Naive B cell (primary cell): ENCODE data around the gene DACH1. TPM values are rescaled to one million over a fixed set of nuclear protein-coding genes. Genes with fewer than 3 reads are reported as not detected.
"Not testable (repeated sequence)": the region's sequence is repeated elsewhere in the genome, so short reads cannot be mapped to it uniquely, and the experiment has no call there.

Experiments used
- ATAC-seq, 2 donors: fragments of 150-1000 bp; cut with Tn5 transposase; 2 replicates each; pipeline ENCODE4 v1.10.0; 2021; ENCODE audit warnings: low read depth in 2 of 2, mild to moderate bottlenecking in 2 of 2, moderate library complexity in 2 of 2
- DNase-seq: peaks from one replicate; pipeline ENCODE4 v3.0.0; 2022
- H3K27ac Mint-ChIP-seq, 6 donors: one replicate each; pipeline ENCODE4 v1.8.0; 2020 to 2022; ENCODE audit warnings: mild to moderate bottlenecking in 6 of 6, mixed read lengths in 6 of 6, moderate library complexity in 5 of 6, inconsistent platforms in 2 of 6
- H3K27me3 Mint-ChIP-seq, 3 donors: one replicate each; pipeline ENCODE4 v1.8.0; 2021 to 2022; ENCODE audit warnings: mixed read lengths in 3 of 3, mild to moderate bottlenecking in 1 of 3
- H3K36me3 Mint-ChIP-seq, 2 donors: one replicate each; pipeline ENCODE4 v1.8.0; 2020 to 2022; ENCODE audit warnings: mixed read lengths in 2 of 2, inconsistent platforms in 1 of 2, mild to moderate bottlenecking in 1 of 2
- H3K4me1 Mint-ChIP-seq, 3 donors: one replicate each; pipeline ENCODE4 v1.8.0; 2020 to 2022; ENCODE audit warnings: mixed read lengths in 3 of 3, inconsistent platforms in 1 of 3, mild to moderate bottlenecking in 1 of 3, moderate library complexity in 1 of 3
- H3K4me3 Mint-ChIP-seq, 8 donors: one replicate each; pipeline ENCODE4 v1.8.0; 2020 to 2022; ENCODE audit warnings: mild to moderate bottlenecking in 8 of 8, mixed read lengths in 8 of 8, moderate library complexity in 8 of 8, inconsistent platforms in 2 of 8
- H3K9me3 Mint-ChIP-seq, 7 donors: one replicate each; pipeline ENCODE4 v1.8.0; 2020 to 2022; ENCODE audit warnings: mixed read lengths in 7 of 7, mild to moderate bottlenecking in 5 of 7, inconsistent platforms in 2 of 7, moderate library complexity in 1 of 7
- polyA plus RNA-seq, 6 donors: library from polyadenylated mRNA; unstranded; fragments of 300-500 nt; fragmentation: Illumina TruSeq; gene quantifications; one replicate each; pipeline ENCODE4 v1.2.3, GENCODE V29; 2021; ENCODE audit warnings: low read depth in 6 of 6

DACH1 gene
- polyA plus RNA-seq, 6 donors from 2014 or later, result not detected

DNA sequence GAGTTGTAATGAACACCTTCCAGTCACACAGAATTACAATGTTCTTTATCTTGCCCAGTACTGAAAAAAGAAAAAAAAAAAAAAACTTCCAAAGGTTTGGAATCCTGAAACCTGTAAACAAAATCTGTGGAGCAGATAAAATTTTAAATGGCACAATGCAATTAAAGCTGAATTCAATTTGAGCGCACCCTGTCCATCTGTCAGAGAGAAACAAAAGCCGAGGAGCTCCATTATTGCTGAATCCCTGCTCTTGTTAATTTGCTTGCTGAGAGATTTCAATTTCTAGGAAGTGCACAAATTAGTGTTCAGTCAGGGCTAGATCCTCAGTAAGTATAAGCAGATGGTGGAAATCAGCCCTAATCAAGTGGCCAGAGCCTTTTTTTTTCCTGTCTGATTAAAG lies 65.2 kb downstream of the DACH1 start:
- no peaks in the 10 kb centered on the region for H3K36me3 Mint-ChIP-seq
- H3K4me1 Mint-ChIP-seq, result no peaks in the 10 kb centered on the region
- ATAC-seq (no peak), DNase-seq (no peak)
- no peaks in the 10 kb centered on the region for H3K27me3 Mint-ChIP-seq
- H3K9me3 Mint-ChIP-seq, result peaks cover 0 to 4% (median 0%) of the 10 kb centered on the region in 7 donors
- H3K27ac Mint-ChIP-seq, result no peak overlapping the region
- H3K4me3 Mint-ChIP-seq, result no peak overlapping the region

DNA sequence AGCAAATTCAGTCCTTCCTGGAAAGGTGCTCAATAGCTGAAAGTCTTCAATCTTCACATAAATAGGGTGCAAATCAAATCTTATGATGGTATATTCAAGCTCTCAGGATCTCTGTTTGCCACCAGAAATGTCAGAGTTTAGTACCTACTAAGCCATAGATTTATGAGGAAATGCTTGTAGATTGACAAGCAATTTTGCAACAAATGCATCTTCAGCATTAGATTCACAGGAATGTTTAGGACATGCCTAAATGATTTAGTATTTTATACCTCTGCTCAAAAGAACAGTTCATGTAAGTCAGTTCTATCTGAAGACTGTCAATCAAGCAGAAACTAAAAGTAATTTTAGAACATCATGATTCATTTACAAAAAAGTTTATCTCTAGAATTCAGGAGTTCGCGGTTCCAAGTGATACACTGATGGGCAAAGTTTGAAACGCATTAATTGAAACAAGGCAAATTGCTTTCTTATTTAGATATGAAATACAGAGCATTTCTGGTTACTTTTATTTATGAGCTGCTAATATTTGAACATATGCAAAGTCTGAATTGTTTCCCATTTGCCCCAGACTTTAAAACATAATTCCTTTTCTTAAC lies 65.7 kb downstream of the DACH1 start:
- Mint-ChIP-seq H3K4me1 (no peaks in the 10 kb centered on the region), H3K36me3 (no peaks in the 10 kb centered on the region), H3K27ac (no peak overlapping the region), H3K9me3 (peaks cover 0 to 4% (median 0%) of the 10 kb centered on the region in 7 donors), H3K4me3 (no peak overlapping the region), H3K27me3 (no peaks in the 10 kb centered on the region)
- DNase-seq (no peak), ATAC-seq (no peak)

DNA sequence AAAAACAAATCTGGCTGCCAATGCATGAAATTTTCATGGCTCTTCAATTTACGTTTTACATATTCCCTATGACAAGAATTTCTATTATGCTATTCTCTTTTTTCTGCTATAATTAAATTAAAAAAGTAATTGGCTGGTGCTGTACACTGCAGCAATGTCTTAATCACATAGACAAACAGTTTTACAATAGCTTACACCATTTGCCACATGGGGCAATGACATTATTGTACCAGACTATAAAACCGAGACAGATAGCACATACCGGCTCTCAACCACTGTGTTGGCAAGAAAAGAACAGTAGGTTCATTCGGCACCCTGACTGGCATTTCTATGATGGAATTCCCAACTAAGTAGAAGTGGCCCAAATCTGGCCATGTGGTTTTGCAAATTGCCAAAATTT lies 67.7 kb downstream of the DACH1 start:
- DNase-seq, result no peak
- H3K36me3 Mint-ChIP-seq, result no peaks in the 10 kb centered on the region
- no peak overlapping the region for H3K27ac Mint-ChIP-seq
- H3K9me3 Mint-ChIP-seq, result no peaks in the 10 kb centered on the region
- no peaks in the 10 kb centered on the region for H3K27me3 Mint-ChIP-seq
- no peak for ATAC-seq
- H3K4me1 Mint-ChIP-seq, result no peaks in the 10 kb centered on the region
- H3K4me3 Mint-ChIP-seq, result no peak overlapping the region

DNA sequence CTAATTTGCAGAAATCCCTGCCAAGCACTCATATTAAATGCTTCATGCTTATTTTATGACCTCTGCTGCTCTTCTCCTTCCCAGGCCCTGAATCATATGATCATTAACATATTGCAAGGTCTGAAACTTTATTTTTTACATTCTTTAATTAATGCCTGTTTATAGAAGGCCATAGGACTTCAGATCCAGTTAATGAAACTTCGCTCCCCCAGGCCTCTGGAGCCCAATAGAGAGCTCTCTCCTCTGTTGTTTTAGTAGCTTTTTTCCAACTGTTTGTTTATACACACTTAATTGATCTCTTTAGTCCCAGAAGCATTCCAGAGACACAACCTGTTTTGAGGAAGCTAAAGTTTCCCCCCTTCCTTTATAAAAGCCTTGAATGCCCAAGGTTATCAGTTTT lies 68.3 kb downstream of the DACH1 start:
- no peaks in the 10 kb centered on the region for H3K9me3 Mint-ChIP-seq
- no peak overlapping the region for H3K4me3 Mint-ChIP-seq
- DNase-seq (no peak), ATAC-seq (no peak)
- no peak overlapping the region for H3K27ac Mint-ChIP-seq
- no peaks in the 10 kb centered on the region for H3K27me3 Mint-ChIP-seq
- H3K4me1 Mint-ChIP-seq, result no peaks in the 10 kb centered on the region
- no peaks in the 10 kb centered on the region for H3K36me3 Mint-ChIP-seq

DNA sequence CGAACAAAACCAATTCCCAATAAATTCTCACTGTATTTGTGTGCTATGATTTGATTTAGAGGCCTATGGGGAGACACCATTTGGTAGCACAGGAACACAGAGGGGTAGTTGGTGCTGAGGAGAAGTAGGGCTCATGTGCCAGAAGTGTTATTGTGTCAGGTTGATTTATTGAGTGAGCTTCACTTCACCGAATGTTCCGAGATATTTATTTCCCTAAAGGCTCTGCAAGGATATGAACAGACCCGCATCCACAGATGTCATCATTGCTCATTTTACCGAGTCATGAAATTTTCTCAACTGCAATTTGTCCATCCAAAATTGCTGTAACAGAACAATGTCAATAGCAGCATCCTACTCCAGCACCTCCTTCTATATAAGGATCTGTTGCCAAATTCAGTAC lies 69.5 kb downstream of the DACH1 start:
- H3K27me3 Mint-ChIP-seq, result no peaks in the 10 kb centered on the region
- no peak for DNase-seq
- no peak overlapping the region for H3K4me3 Mint-ChIP-seq
- no peaks in the 10 kb centered on the region for H3K36me3 Mint-ChIP-seq
- no peaks in the 10 kb centered on the region for H3K4me1 Mint-ChIP-seq
- no peak for ATAC-seq
- H3K9me3 Mint-ChIP-seq, result no peaks in the 10 kb centered on the region
- H3K27ac Mint-ChIP-seq, result no peak overlapping the region

DNA sequence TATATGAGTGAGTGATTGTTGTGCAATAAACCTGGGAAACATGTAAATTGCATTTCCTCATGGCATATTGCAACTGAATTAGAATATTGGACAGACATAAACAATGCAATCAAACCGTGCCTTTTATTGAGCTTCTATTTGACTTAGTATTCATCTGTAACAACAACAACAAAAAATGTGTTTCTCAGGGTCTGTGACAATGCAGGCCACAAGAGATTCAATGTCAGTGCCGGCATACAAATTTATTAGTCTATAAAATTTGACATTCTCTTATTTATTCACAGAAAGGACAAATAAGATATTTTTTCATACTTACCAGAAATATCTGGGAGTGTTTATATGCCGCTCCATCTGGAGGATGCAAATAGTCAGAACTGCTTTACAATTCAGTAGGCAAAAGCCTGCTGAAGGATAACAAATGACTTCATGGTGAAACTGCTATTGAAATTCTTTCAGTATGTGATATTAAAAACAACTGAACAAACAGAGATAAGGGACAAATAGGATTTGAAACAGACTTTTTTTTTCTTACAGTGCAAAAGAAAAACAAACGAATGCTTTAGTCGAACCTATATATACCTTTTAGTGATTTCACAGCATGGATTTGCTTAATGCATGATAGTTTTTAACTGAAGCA lies 77.2 kb downstream of the DACH1 start:
- DNase-seq, result no peak
- H3K36me3 Mint-ChIP-seq, result no peaks in the 10 kb centered on the region
- H3K4me3 Mint-ChIP-seq, result no peak overlapping the region
- H3K27ac Mint-ChIP-seq, result no peak overlapping the region
- ATAC-seq, result no peak
- no peaks in the 10 kb centered on the region for H3K27me3 Mint-ChIP-seq
- H3K4me1 Mint-ChIP-seq, result no peaks in the 10 kb centered on the region
- H3K9me3 Mint-ChIP-seq, result no peaks in the 10 kb centered on the region

DNA sequence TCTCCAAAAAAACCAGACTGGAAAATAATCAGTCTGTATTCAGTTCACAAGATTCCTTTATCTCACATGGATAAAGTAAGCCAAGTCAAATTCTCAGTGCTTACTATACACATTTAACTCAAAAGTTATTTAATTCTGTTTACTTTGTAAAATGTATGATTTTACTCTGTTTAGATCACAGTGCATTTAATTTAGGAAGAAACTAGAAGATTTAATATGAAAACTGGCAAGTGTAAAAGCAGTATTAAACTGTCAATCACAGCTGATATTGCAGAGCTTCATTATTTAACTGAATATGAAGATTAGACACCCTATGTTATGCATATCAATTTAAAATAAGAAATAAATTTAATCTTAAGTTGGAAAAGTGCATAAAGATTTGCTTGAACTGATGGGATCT lies 78.0 kb downstream of the DACH1 start:
- Mint-ChIP-seq H3K4me1 (no peaks in the 10 kb centered on the region), H3K36me3 (no peaks in the 10 kb centered on the region), H3K27ac (no peak overlapping the region), H3K27me3 (no peaks in the 10 kb centered on the region), H3K4me3 (no peak overlapping the region), H3K9me3 (no peaks in the 10 kb centered on the region)
- no peak for DNase-seq
- ATAC-seq, result no peak

DNA sequence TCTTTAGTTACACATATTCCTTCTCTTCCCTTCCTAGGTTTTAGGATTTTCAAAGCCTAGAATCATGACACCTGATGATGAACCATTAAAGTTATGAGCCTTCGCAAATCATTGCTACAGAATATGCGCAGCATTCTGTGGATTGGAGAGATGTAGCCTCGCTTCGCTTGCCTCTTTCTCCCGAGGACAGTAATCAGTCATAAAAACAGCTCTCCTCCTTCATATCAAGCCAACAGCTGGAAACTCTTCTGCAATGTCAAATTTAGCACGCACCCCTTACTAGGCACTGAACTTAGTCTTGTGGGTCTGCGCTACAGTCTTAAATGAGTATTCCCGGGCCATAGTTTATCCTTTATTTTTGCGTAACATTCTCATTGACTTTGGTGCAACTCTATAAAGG lies 79.6 kb downstream of the DACH1 start:
- DNase-seq (no peak), ATAC-seq (no peak)
- H3K4me1 Mint-ChIP-seq, result no peaks in the 10 kb centered on the region
- H3K27me3 Mint-ChIP-seq, result no peaks in the 10 kb centered on the region
- H3K9me3 Mint-ChIP-seq, result no peaks in the 10 kb centered on the region
- no peak overlapping the region for H3K4me3 Mint-ChIP-seq
- no peak overlapping the region for H3K27ac Mint-ChIP-seq
- no peaks in the 10 kb centered on the region for H3K36me3 Mint-ChIP-seq

DNA sequence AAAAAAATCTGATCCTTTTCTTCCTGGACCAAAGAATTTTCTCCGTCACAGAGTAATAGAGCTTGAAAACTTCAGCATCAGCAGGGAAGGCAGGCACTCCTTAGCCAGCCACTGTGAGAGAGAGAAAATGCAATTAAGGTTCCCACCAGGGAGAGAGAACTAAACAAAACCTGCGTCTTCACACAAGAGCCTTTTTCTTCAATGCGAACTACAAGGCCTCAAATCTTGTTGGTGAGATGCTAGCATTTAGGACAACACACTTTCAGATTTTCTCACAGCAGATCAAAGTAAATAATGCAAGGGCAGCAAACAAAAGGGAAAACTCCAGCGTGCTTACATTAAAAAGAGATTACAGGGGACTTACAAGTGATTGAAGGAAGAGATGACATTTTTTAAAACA lies 80.1 kb downstream of the DACH1 start:
- no peaks in the 10 kb centered on the region for H3K27me3 Mint-ChIP-seq
- no peaks in the 10 kb centered on the region for H3K36me3 Mint-ChIP-seq
- no peak overlapping the region for H3K4me3 Mint-ChIP-seq
- H3K9me3 Mint-ChIP-seq, result no peaks in the 10 kb centered on the region
- no peaks in the 10 kb centered on the region for H3K4me1 Mint-ChIP-seq
- no peak overlapping the region for H3K27ac Mint-ChIP-seq
- ATAC-seq (no peak), DNase-seq (no peak)

DNA sequence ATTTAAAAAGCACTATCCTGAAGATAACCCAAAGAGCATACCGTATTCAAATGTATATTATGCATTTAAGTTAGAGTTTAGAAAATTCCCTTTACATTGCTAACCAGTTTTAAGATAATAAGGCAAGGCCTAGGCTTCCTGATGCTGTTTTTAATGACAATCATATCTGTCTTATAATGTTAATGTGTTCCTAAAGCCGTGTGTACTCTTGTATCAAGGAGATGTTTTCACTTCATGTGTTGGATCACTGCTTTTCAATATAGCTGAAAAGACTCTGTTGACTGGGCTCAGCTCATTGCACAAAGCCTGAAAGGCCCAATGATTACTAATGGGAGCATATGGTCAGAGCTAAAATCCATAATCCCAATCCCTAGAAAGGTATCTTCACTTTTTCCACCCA lies 81.6 kb downstream of the DACH1 start:
- ATAC-seq, result no peak
- Mint-ChIP-seq H3K4me1 (no peaks in the 10 kb centered on the region), H3K27ac (no peak overlapping the region)

DNA sequence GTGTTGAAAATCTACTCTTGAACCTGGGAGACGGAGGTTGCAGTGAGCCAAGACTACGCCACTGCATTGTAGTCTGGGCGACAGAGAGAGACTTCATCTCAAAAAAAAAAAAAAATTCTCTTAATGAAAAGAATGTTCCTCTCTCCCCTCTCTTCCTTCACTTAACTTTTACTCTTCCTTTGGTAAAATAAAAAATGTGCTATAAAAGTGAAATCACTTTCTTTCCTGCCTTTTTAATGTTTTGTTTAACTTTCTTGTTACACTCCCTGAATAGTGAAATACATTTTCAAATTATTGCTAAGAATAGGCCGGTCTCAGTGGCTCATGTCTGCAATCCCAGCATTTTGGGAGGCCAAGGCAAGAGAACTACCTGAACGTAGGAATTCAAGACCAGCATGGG lies 86.5 kb downstream of the DACH1 start:
- no peak for ATAC-seq
- Mint-ChIP-seq H3K27ac (no peak overlapping the region), H3K4me3 (no peak overlapping the region), H3K4me1 (no peaks in the 10 kb centered on the region), H3K27me3 (no peaks in the 10 kb centered on the region), H3K9me3 (no peaks in the 10 kb centered on the region), H3K36me3 (no peaks in the 10 kb centered on the region)
- DNase-seq, result no peak

More for the DNA sequence above, 81.6 kb downstream of the DACH1 start:
- H3K9me3 Mint-ChIP-seq, result no peaks in the 10 kb centered on the region
- no peak overlapping the region for H3K4me3 Mint-ChIP-seq
- H3K36me3 Mint-ChIP-seq, result no peaks in the 10 kb centered on the region
- DNase-seq, result no peak
- H3K27me3 Mint-ChIP-seq, result no peaks in the 10 kb centered on the region

DNA sequence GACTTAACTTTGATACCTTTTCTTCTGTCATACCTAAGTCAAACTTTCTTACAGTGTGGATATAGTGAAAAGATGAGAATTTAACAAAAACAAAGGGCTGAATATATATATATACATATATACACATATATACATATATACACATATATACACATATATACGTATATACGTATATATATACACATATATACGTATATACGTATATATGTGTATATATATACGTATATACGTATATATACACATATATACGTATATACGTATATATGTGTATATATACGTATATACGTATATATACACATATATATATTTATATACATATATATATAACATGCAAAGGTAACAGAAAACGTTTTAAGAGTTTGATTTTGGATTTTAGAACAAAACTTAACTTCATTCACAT lies 88.0 kb downstream of the DACH1 start:
- not testable (repeated sequence) for H3K36me3 Mint-ChIP-seq, ATAC-seq, H3K4me3 Mint-ChIP-seq, H3K27me3 Mint-ChIP-seq, H3K4me1 Mint-ChIP-seq, H3K9me3 Mint-ChIP-seq, H3K27ac Mint-ChIP-seq, DNase-seq

DNA sequence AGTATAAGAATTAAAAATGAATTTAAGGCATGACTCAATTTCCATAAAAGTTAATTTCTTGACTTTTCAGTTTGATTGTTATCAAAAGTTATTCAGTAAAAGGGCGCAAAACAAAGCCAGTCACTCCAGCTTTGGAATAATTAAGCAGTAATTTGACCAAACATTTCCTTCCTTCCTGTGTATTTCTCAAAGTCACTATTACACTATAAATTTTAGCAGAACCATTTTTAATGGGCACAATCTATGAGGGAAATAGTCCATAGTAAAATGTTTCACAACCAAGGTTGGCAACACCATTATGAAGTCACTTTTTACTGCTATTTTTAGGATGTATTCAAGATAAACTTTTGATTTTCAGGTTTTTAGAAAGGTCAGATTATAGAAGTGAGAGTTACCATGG lies 91.0 kb downstream of the DACH1 start:
- no peaks in the 10 kb centered on the region for H3K4me1 Mint-ChIP-seq
- no peak overlapping the region for H3K27ac Mint-ChIP-seq
- H3K9me3 Mint-ChIP-seq, result no peaks in the 10 kb centered on the region
- DNase-seq (no peak), ATAC-seq (no peak)
- H3K27me3 Mint-ChIP-seq, result no peaks in the 10 kb centered on the region
- no peaks in the 10 kb centered on the region for H3K36me3 Mint-ChIP-seq
- no peak overlapping the region for H3K4me3 Mint-ChIP-seq

DNA sequence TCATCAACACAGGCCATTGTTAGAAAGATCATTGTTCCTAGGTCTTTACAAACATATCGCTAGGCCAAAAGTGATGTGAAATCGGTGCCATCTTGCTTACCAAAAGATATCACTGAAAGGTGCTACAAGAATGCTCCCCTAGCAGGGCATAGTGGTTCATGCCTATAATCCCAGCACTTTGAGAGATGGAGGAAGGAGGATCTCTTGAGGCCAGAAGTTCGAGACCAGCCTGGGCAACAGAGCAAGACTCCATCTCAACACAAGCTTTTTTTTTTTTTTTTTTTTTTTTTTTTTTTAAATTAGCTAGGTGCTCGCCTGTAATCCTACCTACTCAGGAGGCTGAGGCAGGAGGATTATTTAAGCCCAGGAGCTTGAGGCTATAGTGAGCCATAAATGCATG lies 92.1 kb downstream of the DACH1 start:
- Mint-ChIP-seq H3K27ac (no peak overlapping the region), H3K36me3 (no peaks in the 10 kb centered on the region), H3K4me3 (no peak overlapping the region), H3K27me3 (no peaks in the 10 kb centered on the region), H3K9me3 (no peaks in the 10 kb centered on the region), H3K4me1 (no peaks in the 10 kb centered on the region)
- no peak for ATAC-seq
- DNase-seq, result no peak

DNA sequence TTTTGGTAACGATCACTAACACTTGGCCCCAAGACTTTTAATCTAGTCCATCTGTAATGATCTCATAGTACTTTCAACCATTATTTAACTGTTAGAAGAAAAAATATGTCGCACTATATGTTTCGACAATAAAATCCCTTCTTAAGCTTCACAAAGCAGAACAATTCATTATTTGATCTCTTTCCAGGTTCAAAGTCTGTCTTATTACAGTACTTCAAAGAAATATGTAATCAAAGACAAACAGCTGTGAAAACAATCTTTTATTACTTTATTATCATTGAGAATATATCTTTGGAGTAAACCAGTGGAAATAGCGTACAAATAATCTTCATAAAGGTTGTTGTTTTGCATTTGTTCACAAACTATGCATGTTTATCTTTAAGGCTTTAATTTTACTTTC lies 93.5 kb downstream of the DACH1 start:
- Mint-ChIP-seq H3K4me3 (no peak overlapping the region), H3K4me1 (no peaks in the 10 kb centered on the region), H3K36me3 (no peaks in the 10 kb centered on the region)

More for the DNA sequence above, 93.5 kb downstream of the DACH1 start:
- no peak for DNase-seq
- Mint-ChIP-seq H3K27ac (no peak overlapping the region), H3K27me3 (no peaks in the 10 kb centered on the region), H3K9me3 (no peaks in the 10 kb centered on the region)
- no peak for ATAC-seq
